GM12873 (cell line): ENCODE measurements around the gene NPY2R.

Source experiments
- CTCF ChIP-seq: IDR thresholded peaks from 2 replicates; pipeline ENCODE4 v1.5.1; 2012; ENCODE audit warnings: low read depth, mild to moderate bottlenecking, moderate library complexity, low read length, control low read depth; ENCODE audit not compliant: insufficient read depth; ENCODE audit errors: missing control alignments

Gene NPY2R

DNA sequence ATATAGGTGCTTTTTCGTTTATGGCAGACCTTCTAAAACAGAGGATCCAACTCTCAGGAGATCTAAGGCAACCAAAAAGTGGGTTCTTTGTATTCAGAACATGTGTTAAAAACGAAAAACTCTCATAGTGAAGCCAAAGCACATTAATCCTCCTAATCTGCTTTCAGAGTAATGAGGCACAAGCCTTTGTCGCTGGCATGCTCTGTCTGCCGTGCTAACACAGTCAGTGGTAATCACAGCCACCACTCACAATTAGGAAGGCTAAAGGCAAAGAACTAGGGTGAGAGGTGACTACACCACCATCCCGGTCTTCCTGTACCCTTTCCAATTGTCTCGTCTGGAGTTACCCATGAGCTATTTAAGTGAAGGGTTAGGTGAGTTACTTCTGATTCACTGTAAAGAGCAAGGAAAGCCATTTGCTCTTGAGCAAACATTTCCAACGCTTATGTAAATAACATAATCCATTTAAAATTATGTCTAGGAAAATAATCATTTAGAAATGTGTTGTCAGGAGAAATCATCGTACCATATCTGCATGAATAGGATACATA, 40.7 kb downstream of the NPY2R start:
- TF ChIP-seq CTCF: no peak

DNA sequence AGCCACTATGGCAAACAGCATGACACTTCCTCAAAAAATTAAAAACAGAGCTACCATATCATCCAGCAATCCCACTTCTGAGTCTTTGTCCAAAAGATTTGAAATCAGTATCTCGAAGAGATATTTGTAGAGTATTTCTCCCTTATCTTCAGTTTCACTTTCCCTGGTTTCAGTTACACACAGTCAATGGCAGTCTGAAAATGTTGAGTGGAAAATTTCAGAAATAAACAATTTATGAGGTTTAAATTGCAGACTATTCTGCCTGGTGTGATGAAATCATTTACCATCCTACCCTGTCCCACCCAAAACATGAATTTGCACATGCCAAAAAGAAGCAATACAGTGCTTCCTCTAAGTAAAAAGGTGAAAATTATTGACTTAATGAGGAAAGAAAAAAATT, 43.9 kb downstream of the NPY2R start:
- no peak for TF ChIP-seq CTCF

DNA sequence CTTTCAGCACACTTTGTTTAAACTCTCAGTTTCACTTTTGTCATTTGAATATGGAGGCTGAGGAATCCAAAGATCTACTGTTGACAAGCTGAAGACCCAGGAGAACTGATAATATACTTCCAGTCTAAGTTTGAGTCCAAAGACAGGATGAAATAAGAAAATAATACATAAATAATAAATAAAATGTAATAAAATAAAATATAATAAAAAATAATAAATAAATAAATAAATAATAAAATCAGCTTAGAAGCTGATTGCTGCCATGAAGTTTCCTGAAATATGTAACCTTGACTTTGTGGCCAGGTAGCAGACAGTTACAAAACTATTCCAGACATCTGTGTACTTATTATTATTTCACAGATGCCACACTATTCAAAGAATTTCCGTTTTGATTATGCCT, 55.0 kb downstream of the NPY2R start:
- TF ChIP-seq CTCF: no peak

DNA sequence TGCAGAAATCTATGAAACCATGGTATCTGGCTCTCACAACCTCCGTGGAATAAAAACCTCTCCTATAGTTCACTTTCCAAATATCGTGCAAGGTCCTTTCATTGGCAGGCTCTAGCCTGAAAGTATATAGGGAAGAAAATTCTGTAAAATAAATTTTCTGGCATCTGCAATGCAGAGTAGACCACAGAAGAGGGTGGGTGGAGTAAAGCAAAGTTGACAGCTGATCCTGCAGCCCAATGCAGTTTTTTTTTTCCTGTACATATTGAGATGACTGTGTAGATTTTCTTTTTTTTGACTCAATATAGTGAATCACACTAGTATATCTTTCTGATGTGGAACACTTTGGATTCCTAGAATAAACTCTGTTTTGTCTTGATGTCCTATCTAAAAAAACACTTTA, 56.7 kb downstream of the NPY2R start:
- TF ChIP-seq CTCF: no peak
